ENCODE results near the gene COX8A. TPM values are rescaled to one million over a fixed set of nuclear protein-coding genes. Genes with fewer than 3 reads are reported as not detected.

Gene COX8A
- total and polyA plus RNA-seq, 2 of the 8 experiments (the other 6 are each of a cell fraction or from before 2014, with no cell fraction given): 365 to 1,720 TPM

DNA sequence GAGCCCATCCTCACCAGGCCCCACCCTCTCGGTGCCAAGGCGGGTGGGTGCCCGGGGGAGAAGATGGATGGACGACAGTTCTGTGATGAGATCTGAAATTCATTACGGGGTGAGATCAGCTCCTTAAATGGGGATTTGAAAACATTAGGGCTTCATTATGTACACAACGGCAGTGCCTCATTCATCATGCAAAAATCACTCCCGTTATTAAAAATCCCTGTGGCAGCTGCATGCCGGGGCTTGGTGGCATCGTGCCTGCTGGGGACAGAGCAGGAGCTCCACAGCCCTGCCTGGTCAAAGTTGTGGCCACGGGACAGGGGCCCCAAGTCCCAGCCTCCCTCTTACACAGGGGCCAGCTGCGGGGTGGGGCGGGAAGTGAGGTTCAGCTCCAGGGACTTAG lies 32.0 kb downstream of the COX8A start:
- H3K23me2 ChIP-seq (ENCODE audit: low read depth, low read length): peaks cover 21% of the 10 kb centered on the region; the same call in 1 of the 2 replicates
- no peak overlapping the region for H4K5ac ChIP-seq (ENCODE audit: insufficient read length, low read depth, low read length)
- no peak overlapping the region for H3K4ac ChIP-seq (replicated peaks; ENCODE audit: insufficient read length, low read depth, low read length)
- H3K9ac ChIP-seq (replicated peaks in 1 of 4; ENCODE audit: extremely low read depth in 1 of 4, low read depth in 3 of 4, low read length in 3 of 4): no peak overlapping the region
- no peak for DNase-seq (ENCODE audit: low read depth in 1 of 2, low spot score in 2 of 2)
- peaks cover 0 to 6% of the 10 kb centered on the region in 2 experiments; a peak in 1 of 4 replicates for H3K9me3 ChIP-seq (ENCODE audit: insufficient read depth in 2 of 2, low read depth in 1 of 2, low read length in 1 of 2)
- H2BK120ac ChIP-seq (replicated peaks; ENCODE audit: low read depth, low read length): no peak overlapping the region
- H3K36me3 ChIP-seq (ENCODE audit: control insufficient read depth in 2 of 4, insufficient read depth in 4 of 4, low read length in 3 of 4): no peaks in the 10 kb centered on the region
- TF ChIP-seq EP300 (IDR thresholded peaks at IDR 0.05; ENCODE audit: borderline replicate concordance in 1 of 2, low read depth in 2 of 2, low read length in 2 of 2) (no peak), CHD1 (IDR thresholded peaks at IDR 0.05; ENCODE audit: low read depth, low read length) (no peak)
- H4K20me1 ChIP-seq (replicated peaks in 1 of 2; ENCODE audit: control insufficient read depth in 1 of 2, insufficient read depth in 2 of 2, low read length in 2 of 2): peaks cover 2 to 5% of the 10 kb centered on the region in 2 experiments
- no peak overlapping the region for H3K23ac ChIP-seq (ENCODE audit: insufficient read length)
- H4K8ac ChIP-seq (ENCODE audit: extremely low read depth, insufficient read depth, low read length): no peak overlapping the region
- 90% methylated on average over 12 of the region's 12 CpGs; no CpG with 5 or more reads in 1 of the 2 experiments for WGBS, 2 experiments (ENCODE audit: extremely low coverage in 1 of 2, insufficient coverage in 1 of 2, insufficient read length in 1 of 2, insufficient replicate concordance in 2 of 2, low coverage in 1 of 2, low lambda C conversion rate in 2 of 2, missing lambda C conversion rate in 1 of 2)
- H3K27me3 ChIP-seq (replicated peaks in 1 of 4; ENCODE audit: control insufficient read depth in 3 of 4, extremely low read depth in 1 of 4, insufficient read depth in 3 of 4, low read length in 3 of 4): peaks cover 32 to 89% (median 74%) of the 10 kb centered on the region in 4 experiments
- H2BK12ac ChIP-seq (ENCODE audit: low read depth, low read length): no peak overlapping the region
- ChIA-PET CTCF (ENCODE audit: partially characterized antibody) (interaction anchor here (0.7 to 6.3 kb wide), 13 partner anchors 11 to 169 kb away, joined by 3 to 43 read pairs (median 3); no protein-coding TSS in a partner anchor), POLR2A (ENCODE audit: partially characterized antibody) (interaction anchor here (0.6 to 2.7 kb wide), 8 partner anchors 8 to 179 kb away, joined by 3 to 11 read pairs (median 4); no protein-coding TSS in a partner anchor)
- no peak overlapping the region for H3K14ac ChIP-seq (ENCODE audit: insufficient read length)
- no peak overlapping the region for H2AFZ ChIP-seq (ENCODE audit: low read length)
- H3K79me2 ChIP-seq (ENCODE audit: control insufficient read depth in 1 of 2, insufficient read depth in 2 of 2, low read length in 2 of 2): no peaks in the 10 kb centered on the region
- no peak overlapping the region for H2BK5ac ChIP-seq (ENCODE audit: low read depth, low read length)
- no peak for FAIRE-seq
- H2AK5ac ChIP-seq (ENCODE audit: low read depth, low read length): no peak overlapping the region
- peaks cover 0 to 15% (median 10%) of the 10 kb centered on the region in 4 experiments; a peak in 5 of 7 replicates for H3K4me1 ChIP-seq (replicated peaks in 1 of 4; ENCODE audit: control insufficient read depth in 3 of 4, insufficient read depth in 4 of 4, low read length in 3 of 4)
- H3K4me2 ChIP-seq (ENCODE audit: insufficient read depth in 1 of 2, low read depth in 2 of 2, low read length in 2 of 2): no peak overlapping the region; a peak in 1 of 4 replicates
- H3K79me1 ChIP-seq (ENCODE audit: low read depth, low read length): no peaks in the 10 kb centered on the region; the same call in 1 of the 2 replicates
- no peak overlapping the region for H3K4me3 ChIP-seq (ENCODE audit: extremely low read depth in 1 of 4, insufficient read depth in 2 of 4, low read depth in 3 of 4, low read length in 4 of 4)
- H3K18ac ChIP-seq (ENCODE audit: extremely low read depth, low read length): no peak overlapping the region; the same call in 1 of the 2 replicates
- H3K56ac ChIP-seq (replicated peaks; ENCODE audit: insufficient read length, low read depth, low read length): no peak overlapping the region
- no peak overlapping the region for H3K27ac ChIP-seq (ENCODE audit: low read depth, low read length)
- H2BK20ac ChIP-seq (ENCODE audit: low read length): no peak overlapping the region
- H4K91ac ChIP-seq (replicated peaks; ENCODE audit: insufficient read length, low read length): no peak overlapping the region
- no peak overlapping the region for H2BK15ac ChIP-seq (ENCODE audit: low read length)
